ENCODE results near the gene C19orf18. TPM values are rescaled to one million over a fixed set of nuclear protein-coding genes. Genes with fewer than 3 reads are reported as not detected.

The C19orf18 gene
- polyA plus RNA-seq, 3 donors, result not detected

GRCh38 chr19:57961785-57962184, 12.5 kb downstream of the C19orf18 start:
- Mint-ChIP-seq H3K4me1 (no peaks in the 10 kb centered on the region), H3K4me3 (no peak overlapping the region), H3K36me3 (no peaks in the 10 kb centered on the region), H3K27ac (peak overlapping the region in 1 of 7 donors; percentile 0), H3K9me3 (peaks cover 31 to 94% (median 80%) of the 10 kb centered on the region in 7 donors), H3K27me3 (ENCODE audit: low read depth in 3 of 3) (peaks cover 0 to 3% (median 2%) of the 10 kb centered on the region in 3 donors)
- H3K27me3 ChIP-seq (ENCODE audit: control insufficient read depth in 2 of 2, insufficient read depth in 2 of 2, low read length in 2 of 2), result no peaks in the 10 kb centered on the region
- no peak overlapping the region for H3K9ac ChIP-seq (ENCODE audit: insufficient read depth, low read length, poor library complexity, severe bottlenecking)
- H3K4me1 ChIP-seq (ENCODE audit: control insufficient read depth in 1 of 2, insufficient read depth in 2 of 2, low read length in 2 of 2), result no peaks in the 10 kb centered on the region
- H3K36me3 ChIP-seq (replicated peaks in 1 of 2; ENCODE audit: control insufficient read depth in 1 of 2, insufficient read depth in 2 of 2, low read length in 2 of 2), result no peaks in the 10 kb centered on the region
- no CpG with 5 or more reads among the region's 1 CpG for WGBS (ENCODE audit: insufficient coverage)
- H3K79me2 ChIP-seq (ENCODE audit: insufficient read depth, low read length), result no peaks in the 10 kb centered on the region
- H3K4me2 ChIP-seq (replicated peaks; ENCODE audit: extremely low read depth, low read length, poor library complexity, severe bottlenecking), result no peak overlapping the region
- H3K27ac ChIP-seq (ENCODE audit: low read depth in 1 of 2, low read length in 2 of 2), result no peak overlapping the region
- peaks cover 83 to 92% of the 10 kb centered on the region in 2 donors for H3K9me3 ChIP-seq (replicated peaks in 1 of 2; ENCODE audit: control insufficient read depth in 1 of 2, insufficient read depth in 1 of 2, low read length in 2 of 2)
- no peak overlapping the region for H2AFZ ChIP-seq (ENCODE audit: insufficient read depth, low read depth, low read length, poor library complexity, severe bottlenecking)
- no peak overlapping the region for H3K4me3 ChIP-seq (replicated peaks in 1 of 3; ENCODE audit: low read depth in 2 of 3, low read length in 3 of 3)
- intact Hi-C loops (cut with micrococcal nuclease), result no loop called here
- no peaks in the 10 kb centered on the region for H4K20me1 ChIP-seq (ENCODE audit: insufficient read depth, low read length)
- no peak for TF ChIP-seq CTCF (IDR thresholded peaks at IDR 0.05)
- DNase-seq, result no peak

DNA sequence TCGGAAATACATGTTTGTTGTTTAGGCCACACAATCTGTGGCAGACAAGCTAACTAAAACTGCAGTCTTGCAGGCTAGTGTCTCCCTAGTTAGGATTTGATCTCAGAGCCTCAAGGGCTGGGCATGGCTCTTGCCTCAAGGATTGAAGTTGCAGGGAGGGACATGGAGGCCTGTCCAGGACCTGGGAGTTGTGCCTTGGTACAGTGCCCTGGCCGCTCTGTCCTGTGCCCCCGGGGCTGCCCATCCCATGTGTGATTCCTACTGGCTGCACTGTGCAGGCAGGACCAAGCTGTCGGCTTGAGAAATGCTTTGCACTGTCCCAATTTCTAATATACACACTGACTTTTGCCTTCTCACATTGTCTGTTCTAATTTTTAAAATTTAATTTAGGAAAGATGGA, 19.3 kb downstream of the C19orf18 start:
- H3K27me3 ChIP-seq (ENCODE audit: control insufficient read depth in 2 of 2, insufficient read depth in 2 of 2, low read length in 2 of 2), result no peaks in the 10 kb centered on the region
- Mint-ChIP-seq H3K27ac (no peak overlapping the region), H3K4me3 (no peak overlapping the region), H3K36me3 (no peaks in the 10 kb centered on the region), H3K4me1 (no peaks in the 10 kb centered on the region), H3K9me3 (peaks cover 43 to 99% (median 92%) of the 10 kb centered on the region in 7 donors), H3K27me3 (ENCODE audit: low read depth in 3 of 3) (peaks cover 0 to 2% (median 1%) of the 10 kb centered on the region in 3 donors)
- TF ChIP-seq CTCF (IDR thresholded peaks at IDR 0.05), result no peak
- H4K20me1 ChIP-seq (ENCODE audit: insufficient read depth, low read length), result no peaks in the 10 kb centered on the region
- H2AFZ ChIP-seq (ENCODE audit: insufficient read depth, low read depth, low read length, poor library complexity, severe bottlenecking), result no peak overlapping the region
- H3K79me2 ChIP-seq (ENCODE audit: insufficient read depth, low read length), result no peaks in the 10 kb centered on the region
- no peak overlapping the region for H3K27ac ChIP-seq (ENCODE audit: low read depth in 1 of 2, low read length in 2 of 2)
- DNase-seq, result no peak
- H3K4me1 ChIP-seq (ENCODE audit: control insufficient read depth in 1 of 2, insufficient read depth in 2 of 2, low read length in 2 of 2), result no peaks in the 10 kb centered on the region
- WGBS (ENCODE audit: insufficient coverage), result 97% methylated on average over 3 of the region's 4 CpGs
- no peaks in the 10 kb centered on the region for H3K36me3 ChIP-seq (replicated peaks in 1 of 2; ENCODE audit: control insufficient read depth in 1 of 2, insufficient read depth in 2 of 2, low read length in 2 of 2)
- H3K4me2 ChIP-seq (replicated peaks; ENCODE audit: extremely low read depth, low read length, poor library complexity, severe bottlenecking), result no peak overlapping the region
- no peak overlapping the region for H3K9ac ChIP-seq (ENCODE audit: insufficient read depth, low read length, poor library complexity, severe bottlenecking)
- intact Hi-C loops (cut with micrococcal nuclease), result no loop called here
- no peak overlapping the region for H3K4me3 ChIP-seq (replicated peaks in 1 of 3; ENCODE audit: low read depth in 2 of 3, low read length in 3 of 3)
- H3K9me3 ChIP-seq (replicated peaks in 1 of 2; ENCODE audit: control insufficient read depth in 1 of 2, insufficient read depth in 1 of 2, low read length in 2 of 2), result peaks cover 85 to 94% of the 10 kb centered on the region in 2 donors
